MM.1S (cell line): ENCODE data around the gene PRSS58.

Source experiments
- DNase-seq: peaks from one replicate; pipeline ENCODE4 v3.0.0-alpha.2; 2015
- H2AFZ ChIP-seq: fragments of 300-600 bp; sonication (generic); 2 replicates; pipeline ENCODE4 v1.6.0; 2016; ENCODE audit warnings: antibody characterized with exemption, low read length
- H3F3A ChIP-seq: fragments of 300-600 bp; sonication (generic); 2 replicates; pipeline ENCODE4 v1.6.1; 2016; ENCODE audit warnings: mild to moderate bottlenecking, antibody characterized with exemption, low read length, moderate library complexity, mixed read lengths; ENCODE audit not compliant: insufficient read depth
- H3K27ac ChIP-seq: fragments of 300-600 bp; sonication (generic); 2 replicates; pipeline ENCODE4 v1.5.1; 2016; ENCODE audit warnings: mild to moderate bottlenecking, low read length
- H3K27me3 ChIP-seq: fragments of 300-600 bp; sonication (generic); replicated peaks from 2 replicates; pipeline ENCODE4 v1.6.0; 2016; ENCODE audit warnings: low read length; ENCODE audit not compliant: insufficient read depth
- H3K36me3 ChIP-seq: fragments of 300-600 bp; sonication (generic); replicated peaks from 2 replicates; pipeline ENCODE4 v1.6.1; 2016; ENCODE audit warnings: mild to moderate bottlenecking, low read length, mixed read lengths; ENCODE audit not compliant: insufficient read depth
- H3K4me1 ChIP-seq: fragments of 300-600 bp; sonication (generic); 2 replicates; pipeline ENCODE4 v1.6.1; 2016; ENCODE audit warnings: low read length, mixed read lengths
- H3K4me2 ChIP-seq: fragments of 300-600 bp; sonication (generic); 2 replicates; pipeline ENCODE4 v1.6.0; 2016; ENCODE audit warnings: low read depth, low read length
- H3K4me3 ChIP-seq: fragments of 300-600 bp; sonication (generic); 2 replicates; pipeline ENCODE4 v1.5.1; 2016; ENCODE audit warnings: low read length, mixed read lengths
- H3K79me2 ChIP-seq: fragments of 300-600 bp; sonication (generic); 2 replicates; pipeline ENCODE4 v1.6.1; 2016; ENCODE audit warnings: mixed run types, low read length, mixed read lengths
- H3K9ac ChIP-seq: fragments of 300-600 bp; sonication (generic); 2 replicates; pipeline ENCODE4 v1.6.1; 2016; ENCODE audit warnings: low read length, mixed read lengths
- H3K9me2 ChIP-seq: fragments of 300-600 bp; sonication (generic); replicated peaks from 2 replicates; pipeline ENCODE4 v1.6.1; 2016; ENCODE audit warnings: mild to moderate bottlenecking, low read length, mixed read lengths; ENCODE audit not compliant: insufficient read depth
- H3K9me3 ChIP-seq: fragments of 300-600 bp; sonication (generic); replicated peaks from 2 replicates; pipeline ENCODE4 v1.6.1; 2016; ENCODE audit warnings: mild to moderate bottlenecking, low read length, mixed read lengths; ENCODE audit not compliant: insufficient read depth
- H4K20me1 ChIP-seq: fragments of 300-600 bp; sonication (generic); 2 replicates; pipeline ENCODE4 v1.6.1; 2016; ENCODE audit warnings: mild to moderate bottlenecking, low read length, moderate library complexity, mixed read lengths; ENCODE audit not compliant: insufficient read depth
- CTCF ChIP-seq: fragments of 300-600 bp; sonication (generic); IDR thresholded peaks from 2 replicates; pipeline ENCODE4 v1.5.1; 2016; ENCODE audit warnings: antibody characterized with exemption, low read length, mixed read lengths
- EZH2 ChIP-seq: fragments of 300-600 bp; sonication (generic); optimal IDR thresholded peaks from 2 replicates; pipeline ENCODE3; 2017; ENCODE audit warnings: low read depth, mild to moderate bottlenecking, antibody characterized with exemption, low read length, mixed read lengths
- EZH2phosphoT487 ChIP-seq: fragments of 300-600 bp; sonication (generic); IDR thresholded peaks from 2 replicates; pipeline ENCODE4 v1.6.1; 2018; ENCODE audit warnings: antibody characterized with exemption, low read length

Gene PRSS58

GRCh38 chr7:142299237-142299781 lies 41.5 kb upstream of the PRSS58 start:
- no peaks in the 10 kb centered on the region for H3K79me2 ChIP-seq
- peaks cover 26% of the 10 kb centered on the region for H3K4me1 ChIP-seq
- DNase-seq = no peak
- no peak overlapping the region for H3K4me2 ChIP-seq
- no peak overlapping the region for H2AFZ ChIP-seq
- TF ChIP-seq EZH2phosphoT487 (no peak), EZH2 (no peak), CTCF (no peak)
- H4K20me1 ChIP-seq = no peaks in the 10 kb centered on the region
- no peaks in the 10 kb centered on the region for H3K9me2 ChIP-seq
- H3F3A ChIP-seq = peaks cover 7% of the 10 kb centered on the region; the same call in 1 of the 2 replicates
- H3K9ac ChIP-seq = no peak overlapping the region
- H3K4me3 ChIP-seq = no peak overlapping the region
- no peaks in the 10 kb centered on the region for H3K9me3 ChIP-seq
- no peaks in the 10 kb centered on the region for H3K36me3 ChIP-seq
- H3K27me3 ChIP-seq = no peaks in the 10 kb centered on the region
- no peak overlapping the region for H3K27ac ChIP-seq

GRCh38 chr7:142298627-142299026 lies 40.8 kb upstream of the PRSS58 start:
- TF ChIP-seq EZH2phosphoT487 (no peak), CTCF (no peak), EZH2 (no peak)
- Histone ChIP-seq H3K9me2 (no peaks in the 10 kb centered on the region), H3K36me3 (no peaks in the 10 kb centered on the region), H3K79me2 (no peaks in the 10 kb centered on the region), H3K9me3 (no peaks in the 10 kb centered on the region), H3K9ac (no peak overlapping the region), H3K4me3 (no peak overlapping the region), H3K27ac (peak overlapping the region; percentile 15; the same call in 1 of the 2 replicates), H4K20me1 (no peaks in the 10 kb centered on the region), H3K4me2 (peak overlapping the region; percentile 20; the same call in 1 of the 2 replicates), H3F3A (peaks cover under 1% of the 10 kb centered on the region; the same call in 1 of the 2 replicates), H3K27me3 (no peaks in the 10 kb centered on the region), H3K4me1 (peaks cover 20% of the 10 kb centered on the region), H2AFZ (peak overlapping the region; percentile 33)
- peak; percentile 26 for DNase-seq

GRCh38 chr7:142298009-142298408 lies 40.2 kb upstream of the PRSS58 start:
- Histone ChIP-seq H3K27ac (no peak overlapping the region), H3K4me3 (no peak overlapping the region), H4K20me1 (no peaks in the 10 kb centered on the region), H3K9me3 (no peaks in the 10 kb centered on the region), H3K9me2 (no peaks in the 10 kb centered on the region), H3K27me3 (no peaks in the 10 kb centered on the region), H3F3A (no peaks in the 10 kb centered on the region), H3K9ac (no peak overlapping the region), H3K36me3 (no peaks in the 10 kb centered on the region), H3K4me1 (peaks cover 19% of the 10 kb centered on the region), H3K79me2 (no peaks in the 10 kb centered on the region), H2AFZ (peak overlapping the region; percentile 33; the same call in 1 of the 2 replicates), H3K4me2 (peak overlapping the region; percentile 20; the same call in 1 of the 2 replicates)
- DNase-seq = peak; percentile 22
- TF ChIP-seq EZH2phosphoT487 (no peak), EZH2 (no peak), CTCF (peak; percentile 47)
